Activated CD8-positive, alpha-beta memory T cell treated with anti-CD3 and anti-CD28 coated beads, Interleukin-2, amount 50 U/mL, for 24 hours (primary cell): ENCODE results near the gene PKD1L1.

ENCODE experiments used
- DNase-seq: peaks from one replicate; pipeline ENCODE4 v3.0.0-alpha.2; 2020; ENCODE audit errors: extremely low read depth

The PKD1L1 gene

GRCh38 chr7:47792521-47793121 is 155.6 kb downstream of the PKD1L1 start:
- no peak for DNase-seq

DNA sequence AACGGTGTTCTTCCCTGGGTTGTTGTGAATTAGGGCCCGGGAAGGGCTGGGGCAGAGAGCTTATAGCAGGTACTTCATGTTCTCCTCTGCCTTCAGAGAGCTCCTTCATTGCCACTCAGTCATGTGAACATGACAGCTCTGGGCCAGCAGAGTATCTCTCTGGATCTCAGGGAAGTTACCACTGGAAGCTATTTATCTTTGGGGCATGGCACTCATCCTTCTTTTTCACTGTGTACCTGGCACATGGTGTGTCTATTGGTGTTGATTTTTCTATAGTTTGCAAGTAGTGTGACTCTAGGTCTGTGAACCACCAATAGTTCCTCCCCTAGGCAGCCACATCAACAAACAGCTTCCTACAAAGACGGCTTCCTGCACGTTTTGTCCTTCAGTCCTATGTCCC is 156.6 kb downstream of the PKD1L1 start:
- DNase-seq = no peak

GRCh38 chr7:47788083-47788482 is 160.2 kb downstream of the PKD1L1 start:
- DNase-seq = no peak

- DNase-seq = no peak
These were observed 160.8 kb downstream of the PKD1L1 start for GRCh38 chr7:47787249-47788069.

DNA sequence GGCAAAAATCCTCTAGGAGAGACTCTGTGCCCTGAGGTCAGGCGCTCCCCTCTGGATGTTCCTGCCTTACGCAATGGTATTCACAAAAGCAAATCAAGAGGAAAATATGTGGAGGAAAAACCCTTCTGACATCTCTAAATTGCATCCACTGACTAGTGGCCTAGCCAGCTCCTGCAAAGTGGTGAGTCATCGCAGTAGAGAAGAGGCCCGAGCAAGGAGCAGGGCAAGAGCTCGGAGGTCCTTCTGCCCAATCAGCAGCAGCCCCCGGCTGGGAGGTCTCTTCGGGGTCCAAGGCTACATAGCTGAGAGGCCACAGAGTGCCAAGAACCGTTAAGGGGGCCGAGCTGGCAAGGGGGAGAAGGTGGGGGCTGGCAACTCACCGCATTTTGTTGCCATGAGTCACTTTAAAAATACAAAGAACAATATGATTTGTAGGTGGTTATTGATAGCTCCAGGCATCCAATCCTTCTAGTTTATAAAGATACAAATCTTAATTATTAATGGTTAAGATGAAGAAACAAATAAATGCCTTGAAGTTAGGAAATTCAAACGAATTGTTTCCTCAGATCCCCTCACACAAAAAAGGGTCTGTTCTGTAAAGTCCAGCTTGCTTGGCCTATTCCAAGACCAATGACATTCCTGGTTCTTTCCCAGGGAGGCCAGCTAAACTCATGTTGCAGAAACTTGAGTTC is 161.6 kb downstream of the PKD1L1 start:
- no peak for DNase-seq

DNA sequence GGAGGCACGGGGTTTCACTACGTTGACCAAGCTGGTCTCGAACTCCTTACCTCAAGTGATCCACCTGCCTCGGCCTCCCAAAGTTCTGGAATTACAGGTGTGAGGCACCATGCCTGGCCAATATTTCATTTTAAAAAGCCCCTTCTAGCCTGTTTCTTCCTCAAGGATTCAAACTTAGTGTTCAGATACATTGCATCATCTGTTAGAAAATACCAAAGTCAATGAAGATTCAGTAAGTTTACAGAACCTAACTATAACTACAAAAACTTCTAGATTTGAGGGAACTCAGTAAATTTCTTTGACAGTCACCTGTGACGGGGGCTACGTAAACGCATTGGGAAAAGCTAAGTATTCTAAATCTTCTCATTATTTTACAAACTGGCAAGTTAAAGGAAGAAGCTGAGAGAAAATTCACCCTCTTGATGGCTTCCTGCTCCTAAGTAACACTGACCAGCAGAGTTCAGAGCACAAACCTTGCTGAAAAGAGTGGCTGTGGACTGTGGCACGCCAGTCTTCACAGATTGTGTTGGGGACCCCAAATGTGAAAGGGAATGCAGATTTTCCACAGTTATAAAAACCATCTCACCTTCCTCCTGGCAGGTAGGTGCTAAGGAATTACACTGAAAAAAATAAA is 162.2 kb downstream of the PKD1L1 start:
- DNase-seq = no peak

GRCh38 chr7:47783456-47784223 is 164.6 kb downstream of the PKD1L1 start:
- no peak for DNase-seq

DNA sequence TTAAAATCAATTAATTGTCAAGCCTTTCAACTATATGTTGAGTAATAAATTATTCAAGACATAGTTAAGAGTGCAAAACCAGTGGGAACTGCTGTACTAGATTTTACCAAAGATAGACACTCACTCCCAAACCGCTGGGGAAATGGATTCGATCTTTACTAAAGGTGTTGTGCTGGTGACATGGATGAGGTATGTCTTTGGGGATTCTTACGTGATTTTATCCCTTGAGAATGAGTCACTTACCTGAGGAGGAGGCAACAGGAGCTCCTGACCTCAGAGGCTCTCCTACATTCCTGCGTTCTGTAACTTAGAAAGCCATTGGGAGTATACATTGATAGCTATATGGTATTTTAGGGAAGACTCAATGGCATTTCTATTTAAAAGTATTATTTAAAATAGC is 165.5 kb downstream of the PKD1L1 start:
- DNase-seq = no peak

DNA sequence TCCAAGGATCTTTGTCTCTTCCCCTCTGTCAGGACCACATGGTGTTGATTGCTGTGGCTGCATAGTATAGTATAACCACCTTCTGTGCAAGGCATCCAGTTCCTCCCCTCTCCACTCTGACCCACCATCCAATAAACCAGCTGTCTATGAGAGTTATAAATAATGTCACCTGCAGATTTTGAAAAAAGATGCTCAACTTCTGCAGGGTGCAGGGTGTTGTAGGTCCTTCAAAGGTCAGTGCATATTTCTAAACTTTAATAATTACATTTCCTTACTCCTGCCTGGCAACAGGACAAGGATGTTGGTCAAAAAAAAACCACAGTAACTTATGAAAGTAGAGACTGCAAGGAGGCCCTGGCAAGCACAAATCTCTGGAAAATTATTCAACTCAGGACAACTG is 166.2 kb downstream of the PKD1L1 start:
- DNase-seq = no peak

GRCh38 chr7:47780555-47780954 is 167.7 kb downstream of the PKD1L1 start:
- DNase-seq = no peak

GRCh38 chr7:47779341-47779771 is 168.9 kb downstream of the PKD1L1 start:
- no peak for DNase-seq

DNA sequence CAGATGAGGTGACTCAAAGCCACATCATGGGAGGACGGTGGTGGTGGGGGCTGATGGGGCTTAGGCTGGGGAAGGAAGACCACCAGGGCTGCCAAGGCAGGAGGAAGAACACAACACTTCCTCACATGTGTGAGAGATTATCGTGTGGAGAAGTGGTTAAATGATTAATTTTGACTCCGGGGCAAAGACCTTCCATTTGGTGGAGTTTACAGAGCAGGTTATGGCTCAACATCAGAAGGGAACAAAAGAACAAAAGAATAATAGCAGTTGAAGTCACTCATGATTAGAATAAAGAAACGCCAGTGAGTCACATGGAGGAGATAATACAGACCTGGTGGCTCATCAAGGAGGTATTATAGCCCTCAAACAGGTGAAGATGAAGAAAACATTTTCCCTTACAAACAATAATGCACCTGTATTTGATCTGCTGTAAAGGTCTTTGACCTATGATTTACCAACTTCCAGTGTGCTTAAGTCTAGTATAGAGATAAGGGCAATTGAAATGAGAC is 170.1 kb downstream of the PKD1L1 start:
- no peak for DNase-seq

- no peak for DNase-seq
These were observed 170.6 kb downstream of the PKD1L1 start for GRCh38 chr7:47777531-47778152.

- DNase-seq = no peak
These were observed 171.9 kb downstream of the PKD1L1 start for GRCh38 chr7:47776335-47776734.

GRCh38 chr7:47775238-47775637 is 173.0 kb downstream of the PKD1L1 start:
- no peak for DNase-seq

DNA sequence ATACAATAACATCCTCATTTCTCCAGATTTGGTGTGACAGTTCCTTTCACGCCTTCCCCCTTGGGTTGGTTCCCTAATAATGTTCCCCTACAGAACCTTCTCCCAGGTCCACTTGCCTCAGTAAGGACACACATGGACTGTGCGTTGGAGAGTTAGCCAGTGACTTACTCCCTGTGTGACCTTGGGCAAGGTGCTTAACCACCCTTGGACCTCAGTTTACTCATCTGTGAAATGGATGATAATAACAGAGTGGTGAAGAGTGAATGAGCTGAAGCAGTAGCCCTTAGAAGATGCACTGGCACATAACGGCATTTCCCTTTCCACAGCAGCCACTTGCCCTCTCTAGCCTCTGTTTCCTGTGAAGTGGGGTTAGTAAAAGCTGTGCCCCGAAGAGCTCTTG is 175.8 kb downstream of the PKD1L1 start:
- DNase-seq = no peak

DNA sequence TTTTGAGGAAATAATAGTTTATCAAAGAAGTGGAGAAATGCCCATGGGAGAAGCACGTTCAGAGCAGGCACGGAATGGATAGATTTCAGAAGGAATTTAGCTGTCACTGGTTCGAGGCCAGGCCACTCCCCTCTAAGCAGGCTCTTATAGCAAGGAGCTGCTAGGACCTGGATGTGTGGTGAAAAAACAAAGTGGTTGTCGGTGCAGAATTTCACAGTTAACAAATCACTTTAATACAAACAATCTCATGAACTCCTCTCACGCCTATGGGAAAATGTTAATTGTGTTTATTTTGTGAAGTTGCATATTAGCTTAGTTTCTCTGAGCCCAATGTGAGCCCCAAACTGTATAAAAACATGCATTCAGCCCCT is 176.3 kb downstream of the PKD1L1 start:
- no peak for DNase-seq

- no peak for DNase-seq
These were observed 176.8 kb downstream of the PKD1L1 start for GRCh38 chr7:47771336-47771989.

- no peak for DNase-seq
These were observed 182.1 kb downstream of the PKD1L1 start for GRCh38 chr7:47766126-47766525.

GRCh38 chr7:47765373-47765979 is 182.8 kb downstream of the PKD1L1 start:
- no peak for DNase-seq
